Measurements from ENCODE around the gene EMC10. TPM values are rescaled to one million over a fixed set of nuclear protein-coding genes. Genes with fewer than 3 reads are reported as not detected.
"Not testable (repeated sequence)": the region's sequence is repeated elsewhere in the genome, so short reads cannot be mapped to it uniquely, and the experiment has no call there.

Gene EMC10
- total RNA-seq, 1 donor from 2014 or later: 137 TPM

GRCh38 chr19:50435627-50436026 is 40.7 kb upstream of the EMC10 start:
- no peaks in the 10 kb centered on the region for H3K36me3 Mint-ChIP-seq
- DNase-seq (ENCODE audit: extremely low spot score, unreplicated experiment): no peak
- peaks cover 20% of the 10 kb centered on the region for H3K4me1 Mint-ChIP-seq (ENCODE audit: unreplicated experiment)
- H3K27me3 Mint-ChIP-seq: peaks cover 55% of the 10 kb centered on the region
- no peak overlapping the region for H3K4me3 Mint-ChIP-seq
- no peak for TF ChIP-seq CTCF (conservative IDR thresholded peaks at IDR 0.05)
- H3K9me3 Mint-ChIP-seq: no peaks in the 10 kb centered on the region
- no peak overlapping the region for H3K27ac Mint-ChIP-seq

GRCh38 chr19:50437862-50438449 is 38.4 kb upstream of the EMC10 start:
- H3K27me3 Mint-ChIP-seq: peaks cover 48% of the 10 kb centered on the region
- no peak for DNase-seq (ENCODE audit: extremely low spot score, unreplicated experiment)
- H3K4me1 Mint-ChIP-seq (ENCODE audit: unreplicated experiment): peaks cover 9% of the 10 kb centered on the region
- no peaks in the 10 kb centered on the region for H3K9me3 Mint-ChIP-seq
- no peak overlapping the region for H3K27ac Mint-ChIP-seq
- H3K4me3 Mint-ChIP-seq: no peak overlapping the region
- TF ChIP-seq CTCF (conservative IDR thresholded peaks at IDR 0.05): no peak
- no peaks in the 10 kb centered on the region for H3K36me3 Mint-ChIP-seq

GRCh38 chr19:50439130-50439529 is 37.2 kb upstream of the EMC10 start:
- H3K9me3 Mint-ChIP-seq; H3K27ac Mint-ChIP-seq; H3K4me3 Mint-ChIP-seq; H3K36me3 Mint-ChIP-seq; H3K4me1 Mint-ChIP-seq (ENCODE audit: unreplicated experiment); DNase-seq (ENCODE audit: extremely low spot score, unreplicated experiment): not testable (repeated sequence)
- H3K27me3 Mint-ChIP-seq: peaks cover 45% of the 10 kb centered on the region

- DNase-seq (ENCODE audit: extremely low spot score, unreplicated experiment): no peak
- no peaks in the 10 kb centered on the region for H3K36me3 Mint-ChIP-seq
- H3K4me3 Mint-ChIP-seq: no peak overlapping the region
- no peaks in the 10 kb centered on the region for H3K9me3 Mint-ChIP-seq
- peaks cover 17% of the 10 kb centered on the region for H3K27me3 Mint-ChIP-seq
- no peak overlapping the region for H3K27ac Mint-ChIP-seq
- H3K4me1 Mint-ChIP-seq (ENCODE audit: unreplicated experiment): no peaks in the 10 kb centered on the region
- TF ChIP-seq CTCF (conservative IDR thresholded peaks at IDR 0.05): no peak
Measured at GRCh38 chr19:50444059-50444458, 32.2 kb upstream of the EMC10 start.

- no peak for DNase-seq (ENCODE audit: extremely low spot score, unreplicated experiment)
- H3K27ac Mint-ChIP-seq: no peak overlapping the region
- no peak overlapping the region for H3K4me3 Mint-ChIP-seq
- no peaks in the 10 kb centered on the region for H3K9me3 Mint-ChIP-seq
- H3K4me1 Mint-ChIP-seq (ENCODE audit: unreplicated experiment): no peaks in the 10 kb centered on the region
- TF ChIP-seq CTCF (conservative IDR thresholded peaks at IDR 0.05): no peak
- peaks cover 7% of the 10 kb centered on the region for H3K27me3 Mint-ChIP-seq
- no peaks in the 10 kb centered on the region for H3K36me3 Mint-ChIP-seq
Measured at GRCh38 chr19:50447053-50447452, 29.3 kb upstream of the EMC10 start.

GRCh38 chr19:50447750-50448149 is 28.6 kb upstream of the EMC10 start:
- H3K27me3 Mint-ChIP-seq: peaks cover 11% of the 10 kb centered on the region
- no peaks in the 10 kb centered on the region for H3K36me3 Mint-ChIP-seq
- no peak overlapping the region for H3K4me3 Mint-ChIP-seq
- no peaks in the 10 kb centered on the region for H3K4me1 Mint-ChIP-seq (ENCODE audit: unreplicated experiment)
- no peaks in the 10 kb centered on the region for H3K9me3 Mint-ChIP-seq
- TF ChIP-seq CTCF (conservative IDR thresholded peaks at IDR 0.05): no peak
- DNase-seq (ENCODE audit: extremely low spot score, unreplicated experiment): no peak
- H3K27ac Mint-ChIP-seq: no peak overlapping the region

Data from type B pancreatic cell (in vitro differentiated cells).